Measurements from ENCODE around the gene TDP2. TPM values are rescaled to one million over a fixed set of nuclear protein-coding genes. Genes with fewer than 3 reads are reported as not detected.

TDP2 gene
- total and polyA plus RNA-seq, 9 of the 15 experiments (the other 6 are each of a cell fraction or from before 2014, with no cell fraction given) = 27.7 to 60.1 (median 31.8) TPM

DNA sequence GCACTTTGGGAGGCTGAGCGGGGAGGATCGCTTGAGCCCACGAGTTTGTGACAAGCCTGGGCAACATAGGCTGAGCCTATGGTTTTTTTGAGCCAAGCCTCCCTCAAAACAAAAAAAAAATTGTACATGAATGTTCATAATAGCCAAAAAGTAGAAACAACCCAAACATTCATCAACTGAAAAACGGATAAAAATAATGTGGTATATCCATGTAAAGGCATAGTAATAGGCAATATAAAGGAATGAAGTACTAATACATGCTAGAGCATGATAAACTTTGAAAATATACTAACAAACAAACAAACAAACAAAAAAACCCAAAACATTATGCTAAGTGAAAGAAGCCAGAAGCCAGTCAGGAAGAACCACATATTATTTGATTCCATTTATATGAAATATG is 56.0 kb downstream of the TDP2 start:
- intact Hi-C loops (cut with micrococcal nuclease) (no loop called here), in situ Hi-C loops (cut with MboI) (no loop called here)
- H4K20me1 ChIP-seq (replicated peaks; ENCODE audit: control insufficient read depth, insufficient read depth, low read length) = peaks cover 3% of the 10 kb centered on the region; the same call in 1 of the 2 replicates
- no peak overlapping the region for H3K9ac ChIP-seq (ENCODE audit: insufficient read depth in 1 of 2, low read depth in 2 of 2, low read length in 2 of 2)
- CTCF ChIA-PET (ENCODE audit: low intra/inter-chr PET ratio) = no interaction called here
- TF ChIP-seq HNRNPL (IDR thresholded peaks at IDR 0.05; ENCODE audit: low read depth, low read length) (no peak), ZNF699 (CRISPR knock-in tag; IDR thresholded peaks at IDR 0.05; ENCODE audit: insufficient replicate concordance) (no peak), DIDO1 (tag; IDR thresholded peaks at IDR 0.05; ENCODE audit: low read depth) (no peak), SNIP1 (IDR thresholded peaks at IDR 0.05; ENCODE audit: low read depth) (no peak), TEAD4 (IDR thresholded peaks at IDR 0.05; ENCODE audit: low read length) (no peak), TEAD4 (CRISPR knock-in tag; IDR thresholded peaks at IDR 0.05; ENCODE audit: borderline replicate concordance) (no peak), ZNF644 (tag; IDR thresholded peaks at IDR 0.05; ENCODE audit: low read depth) (no peak), SMARCC2 (IDR thresholded peaks at IDR 0.05; ENCODE audit: low read depth) (no peak), KAT2B (IDR thresholded peaks at IDR 0.05; ENCODE audit: low read depth, low read length) (no peak), TCF7 (IDR thresholded peaks at IDR 0.05; ENCODE audit: borderline replicate concordance) (no peak), ZKSCAN1 (IDR thresholded peaks at IDR 0.05; ENCODE audit: low read depth, low read length) (no peak)
- TF ChIP-seq, protein P1, sequence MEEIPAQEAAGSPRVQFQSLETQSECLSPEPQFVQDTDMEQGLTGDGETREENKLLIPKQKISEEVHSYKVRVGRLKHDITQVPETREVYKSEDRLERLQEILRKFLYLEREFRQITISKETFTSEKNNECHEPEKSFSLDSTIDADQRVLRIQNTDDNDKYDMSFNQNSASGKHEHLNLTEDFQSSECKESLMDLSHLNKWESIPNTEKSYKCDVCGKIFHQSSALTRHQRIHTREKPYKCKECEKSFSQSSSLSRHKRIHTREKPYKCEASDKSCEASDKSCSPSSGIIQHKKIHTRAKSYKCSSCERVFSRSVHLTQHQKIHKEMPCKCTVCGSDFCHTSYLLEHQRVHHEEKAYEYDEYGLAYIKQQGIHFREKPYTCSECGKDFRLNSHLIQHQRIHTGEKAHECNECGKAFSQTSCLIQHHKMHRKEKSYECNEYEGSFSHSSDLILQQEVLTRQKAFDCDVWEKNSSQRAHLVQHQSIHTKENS (CRISPR knock-in tag; IDR thresholded peaks at IDR 0.05) = no peak
- TF ChIP-seq, protein P2, sequence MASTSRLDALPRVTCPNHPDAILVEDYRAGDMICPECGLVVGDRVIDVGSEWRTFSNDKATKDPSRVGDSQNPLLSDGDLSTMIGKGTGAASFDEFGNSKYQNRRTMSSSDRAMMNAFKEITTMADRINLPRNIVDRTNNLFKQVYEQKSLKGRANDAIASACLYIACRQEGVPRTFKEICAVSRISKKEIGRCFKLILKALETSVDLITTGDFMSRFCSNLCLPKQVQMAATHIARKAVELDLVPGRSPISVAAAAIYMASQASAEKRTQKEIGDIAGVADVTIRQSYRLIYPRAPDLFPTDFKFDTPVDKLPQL (IDR thresholded peaks at IDR 0.05; ENCODE audit: extremely low read depth, insufficient read length) = no peak
- TF ChIP-seq, protein P3, sequence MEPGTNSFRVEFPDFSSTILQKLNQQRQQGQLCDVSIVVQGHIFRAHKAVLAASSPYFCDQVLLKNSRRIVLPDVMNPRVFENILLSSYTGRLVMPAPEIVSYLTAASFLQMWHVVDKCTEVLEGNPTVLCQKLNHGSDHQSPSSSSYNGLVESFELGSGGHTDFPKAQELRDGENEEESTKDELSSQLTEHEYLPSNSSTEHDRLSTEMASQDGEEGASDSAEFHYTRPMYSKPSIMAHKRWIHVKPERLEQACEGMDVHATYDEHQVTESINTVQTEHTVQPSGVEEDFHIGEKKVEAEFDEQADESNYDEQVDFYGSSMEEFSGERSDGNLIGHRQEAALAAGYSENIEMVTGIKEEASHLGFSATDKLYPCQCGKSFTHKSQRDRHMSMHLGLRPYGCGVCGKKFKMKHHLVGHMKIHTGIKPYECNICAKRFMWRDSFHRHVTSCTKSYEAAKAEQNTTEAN (CRISPR knock-in tag; IDR thresholded peaks at IDR 0.05) = no peak
- TF ChIP-seq, protein P4, sequence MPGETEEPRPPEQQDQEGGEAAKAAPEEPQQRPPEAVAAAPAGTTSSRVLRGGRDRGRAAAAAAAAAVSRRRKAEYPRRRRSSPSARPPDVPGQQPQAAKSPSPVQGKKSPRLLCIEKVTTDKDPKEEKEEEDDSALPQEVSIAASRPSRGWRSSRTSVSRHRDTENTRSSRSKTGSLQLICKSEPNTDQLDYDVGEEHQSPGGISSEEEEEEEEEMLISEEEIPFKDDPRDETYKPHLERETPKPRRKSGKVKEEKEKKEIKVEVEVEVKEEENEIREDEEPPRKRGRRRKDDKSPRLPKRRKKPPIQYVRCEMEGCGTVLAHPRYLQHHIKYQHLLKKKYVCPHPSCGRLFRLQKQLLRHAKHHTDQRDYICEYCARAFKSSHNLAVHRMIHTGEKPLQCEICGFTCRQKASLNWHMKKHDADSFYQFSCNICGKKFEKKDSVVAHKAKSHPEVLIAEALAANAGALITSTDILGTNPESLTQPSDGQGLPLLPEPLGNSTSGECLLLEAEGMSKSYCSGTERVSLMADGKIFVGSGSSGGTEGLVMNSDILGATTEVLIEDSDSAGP (CRISPR knock-in tag; IDR thresholded peaks at IDR 0.05) = no peak
- no peak overlapping the region for H3K4me3 ChIP-seq
- 7% methylated on average over 4 of the region's 4 CpGs for WGBS (ENCODE audit: insufficient coverage, low coverage, missing lambda C conversion rate)
- no peak for DNase-seq (ENCODE audit: extremely low read depth in 1 of 4, low spot score in 3 of 4)
- no peaks in the 10 kb centered on the region for H3K4me1 ChIP-seq (replicated peaks in 1 of 2; ENCODE audit: control insufficient read depth in 2 of 2, insufficient read depth in 2 of 2, low read length in 2 of 2)
- POLR2A ChIA-PET = no interaction called here
- FAIRE-seq = peak; percentile 11
- H3K27me3 ChIP-seq (ENCODE audit: control insufficient read depth in 2 of 2, insufficient read depth in 2 of 2, low read length in 2 of 2) = peaks cover 17 to 23% of the 10 kb centered on the region in 2 experiments
- H3K36me3 ChIP-seq (ENCODE audit: control insufficient read depth, insufficient read depth, low read length) = no peaks in the 10 kb centered on the region
- H3K79me2 ChIP-seq (ENCODE audit: control insufficient read depth, insufficient read depth, low read length) = no peaks in the 10 kb centered on the region
- no peaks in the 10 kb centered on the region for H3K9me1 ChIP-seq (ENCODE audit: control insufficient read depth, insufficient read depth, low read length)
- H2AFZ ChIP-seq (ENCODE audit: low read depth, low read length) = no peak overlapping the region
- BruUV-seq (replicated peaks) = no TSS peak
- H3K4me2 ChIP-seq (ENCODE audit: insufficient read depth, low read length) = no peak overlapping the region
- H3K9me3 ChIP-seq (replicated peaks; ENCODE audit: control insufficient read depth, insufficient read depth, low read depth, low read length) = no peaks in the 10 kb centered on the region
- H3K27ac ChIP-seq (ENCODE audit: extremely low read depth, low read depth, low read length) = no peak overlapping the region
- ATAC-seq = no peak
